Measurements from ENCODE around the gene SH3BP4.

Gene SH3BP4

DNA sequence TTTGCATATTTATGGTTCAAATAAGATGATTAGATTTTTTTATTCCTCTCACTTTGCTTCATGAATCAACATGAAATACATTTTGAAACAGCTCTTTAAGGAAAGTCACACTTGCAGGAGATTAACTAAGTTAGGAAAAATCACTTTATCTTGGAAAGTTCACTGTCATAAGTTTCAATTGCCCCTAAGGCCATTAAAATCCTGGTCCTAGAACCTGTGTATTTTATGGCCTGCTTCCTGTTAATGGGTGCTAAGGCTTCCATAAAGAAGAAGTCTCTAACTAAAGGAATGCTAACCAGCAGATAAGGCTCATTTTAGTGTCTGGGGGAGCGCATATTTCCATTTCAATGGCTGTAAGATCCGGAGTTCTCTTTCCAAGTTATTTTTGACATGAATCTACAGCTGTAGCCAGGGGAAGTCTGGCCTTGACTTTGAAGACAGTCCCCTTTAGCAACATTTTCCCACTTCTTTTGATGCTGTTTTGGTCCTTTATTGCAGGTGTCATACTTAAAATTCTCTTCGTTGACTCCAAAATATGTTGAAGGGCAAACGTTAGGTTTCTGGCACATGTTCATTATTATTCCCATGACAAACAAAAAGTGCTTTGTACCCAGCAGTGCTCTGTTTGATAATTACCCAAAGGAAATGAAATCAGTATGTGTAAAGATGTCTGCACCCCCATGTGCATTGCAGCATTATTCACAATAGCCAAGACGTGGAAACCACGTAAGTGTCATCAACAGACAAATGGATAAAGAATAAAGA, 34.4 kb upstream of the SH3BP4 start:
- TF ChIP-seq FOXP2 (optimal IDR thresholded peaks at IDR 0.05; ENCODE audit: borderline replicate concordance, extremely low read depth, extremely low read length, insufficient read depth) = no peak
- no peak for TF ChIP-seq TAF1 (IDR thresholded peaks at IDR 0.05; ENCODE audit: borderline replicate concordance, insufficient read depth, low read length)
- TF ChIP-seq REST (IDR thresholded peaks at IDR 0.05; ENCODE audit: insufficient read depth in 1 of 2, low read depth in 2 of 2, low read length in 2 of 2) = no peak
- TF ChIP-seq POLR2AphosphoS5 (IDR thresholded peaks at IDR 0.05; ENCODE audit: low read depth, low read length) = no peak
- TF ChIP-seq SIN3A (IDR thresholded peaks at IDR 0.05; ENCODE audit: borderline replicate concordance, insufficient read depth, low read length) = no peak

- TF ChIP-seq FOXP2 (optimal IDR thresholded peaks at IDR 0.05; ENCODE audit: borderline replicate concordance, extremely low read depth, extremely low read length, insufficient read depth) (no peak), TAF1 (IDR thresholded peaks at IDR 0.05; ENCODE audit: borderline replicate concordance, insufficient read depth, low read length) (no peak), POLR2AphosphoS5 (IDR thresholded peaks at IDR 0.05; ENCODE audit: low read depth, low read length) (no peak), SIN3A (IDR thresholded peaks at IDR 0.05; ENCODE audit: borderline replicate concordance, insufficient read depth, low read length) (no peak), REST (IDR thresholded peaks at IDR 0.05; ENCODE audit: insufficient read depth in 1 of 2, low read depth in 2 of 2, low read length in 2 of 2) (no peak)
Measured at GRCh38 chr2:234919711-234920110, 32.1 kb upstream of the SH3BP4 start.

- TF ChIP-seq FOXP2 (optimal IDR thresholded peaks at IDR 0.05; ENCODE audit: borderline replicate concordance, extremely low read depth, extremely low read length, insufficient read depth) (no peak), SIN3A (IDR thresholded peaks at IDR 0.05; ENCODE audit: borderline replicate concordance, insufficient read depth, low read length) (no peak), TAF1 (IDR thresholded peaks at IDR 0.05; ENCODE audit: borderline replicate concordance, insufficient read depth, low read length) (no peak), REST (IDR thresholded peaks at IDR 0.05; ENCODE audit: insufficient read depth in 1 of 2, low read depth in 2 of 2, low read length in 2 of 2) (no peak), POLR2AphosphoS5 (IDR thresholded peaks at IDR 0.05; ENCODE audit: low read depth, low read length) (no peak)
Measured at GRCh38 chr2:234920836-234921235, 31.0 kb upstream of the SH3BP4 start.

GRCh38 chr2:234929002-234929401, 22.8 kb upstream of the SH3BP4 start:
- TF ChIP-seq SIN3A (IDR thresholded peaks at IDR 0.05; ENCODE audit: borderline replicate concordance, insufficient read depth, low read length) (no peak), FOXP2 (optimal IDR thresholded peaks at IDR 0.05; ENCODE audit: borderline replicate concordance, extremely low read depth, extremely low read length, insufficient read depth) (no peak), REST (IDR thresholded peaks at IDR 0.05; ENCODE audit: insufficient read depth in 1 of 2, low read depth in 2 of 2, low read length in 2 of 2) (no peak), TAF1 (IDR thresholded peaks at IDR 0.05; ENCODE audit: borderline replicate concordance, insufficient read depth, low read length) (no peak), POLR2AphosphoS5 (IDR thresholded peaks at IDR 0.05; ENCODE audit: low read depth, low read length) (no peak)
